Esophagus muscularis mucosa (tissue), 4 donors: Measurements from ENCODE around the gene FLRT1. TPM values are rescaled to one million over a fixed set of nuclear protein-coding genes. Genes with fewer than 3 reads are reported as not detected.

Experiments
- DNase-seq: peaks from one replicate; pipeline ENCODE4 v3.0.0-alpha.2; 2017; ENCODE audit errors: extremely low spot score
- H3K27ac ChIP-seq, 4 donors: fragments of 200-600 bp; sonication (generic); replicated peaks in 1 of 4; 1 replicate in 3 of 4; 2 replicates in 1 of 4; pipeline ENCODE4 v1.5.1; 2016 to 2019; ENCODE audit warnings: mild to moderate bottlenecking in 1 of 4
- H3K27me3 ChIP-seq, 4 donors: fragments of 200-600 bp; sonication (generic); one replicate each; pipeline versions ENCODE4 v1.5.1 to v1.6.0; 2016 to 2019
- H3K36me3 ChIP-seq, 4 donors: fragments of 200-600 bp; sonication (generic); one replicate each; pipeline ENCODE4 v1.5.1; 2016 to 2019
- H3K4me1 ChIP-seq, 4 donors: fragments of 200-600 bp; sonication (generic); one replicate each; pipeline ENCODE4 v1.5.1; 2016 to 2019
- H3K4me3 ChIP-seq, 4 donors: fragments of 200-600 bp; sonication (generic); 1 replicate in 2 of 4; 2 replicates in 2 of 4; pipeline ENCODE4 v1.5.1; 2016 to 2019; ENCODE audit warnings: mild to moderate bottlenecking in 4 of 4, moderate library complexity in 1 of 4
- H3K9me3 ChIP-seq, 4 donors: fragments of 200-600 bp; sonication (generic); 1 replicate in 3 of 4; 2 replicates in 1 of 4; pipeline ENCODE4 v1.5.1; 2016 to 2019
- EP300 ChIP-seq: sonication (generic); formaldehyde crosslinking; IDR thresholded peaks from one replicate; pipeline ENCODE4 v1.6.1; 2017; ENCODE audit warnings: antibody characterized with exemption
- POLR2A ChIP-seq: fragments of 450-650 bp; IDR thresholded peaks from one replicate; pipeline ENCODE4 v1.6.1; 2017; ENCODE audit warnings: antibody characterized with exemption, moderate library complexity, mild to moderate bottlenecking, low read depth
- POLR2AphosphoS5 ChIP-seq, 2 donors: sonication (generic); formaldehyde crosslinking; IDR thresholded peaks; one replicate each; pipeline ENCODE4 v1.6.1; 2017; ENCODE audit warnings: antibody characterized with exemption in 2 of 2
- WGBS: methylation state at CpG from one replicate; pipeline ENCODE4 v1.1.5; 2018; 5-methylcytosine and 5-hydroxymethylcytosine counted together
- intact Hi-C: fragments of 100-400 bp; cut with DNase I; formaldehyde crosslinking; loops from one replicate; pipeline ENCODE4 v1.15.1; 2023
- total RNA-seq, 4 donors: library from RNA; depleted of rRNA; stranded (reverse); fragments of >200 nt; gene quantifications; one replicate each; pipeline versions ENCODE4 v1.1.0 to v1.2.1, GENCODE V29; 2016
- TF ChIP-seq, protein P1 (sequence below), 3 experiments: fragments of 200-600 bp in 2 of 3; fragments of 450-650 bp in 1 of 3; sonication (generic) in 2 of 3; IDR thresholded peaks; one replicate each; pipeline ENCODE4 v1.5.1; 2017 to 2019; ENCODE audit warnings: antibody characterized with exemption in 3 of 3, mild to moderate bottlenecking in 2 of 3, moderate library complexity in 1 of 3

The FLRT1 gene
- total RNA-seq, 4 donors from 2014 or later, result 2.1 to 5.0 (median 3.1) TPM

DNA sequence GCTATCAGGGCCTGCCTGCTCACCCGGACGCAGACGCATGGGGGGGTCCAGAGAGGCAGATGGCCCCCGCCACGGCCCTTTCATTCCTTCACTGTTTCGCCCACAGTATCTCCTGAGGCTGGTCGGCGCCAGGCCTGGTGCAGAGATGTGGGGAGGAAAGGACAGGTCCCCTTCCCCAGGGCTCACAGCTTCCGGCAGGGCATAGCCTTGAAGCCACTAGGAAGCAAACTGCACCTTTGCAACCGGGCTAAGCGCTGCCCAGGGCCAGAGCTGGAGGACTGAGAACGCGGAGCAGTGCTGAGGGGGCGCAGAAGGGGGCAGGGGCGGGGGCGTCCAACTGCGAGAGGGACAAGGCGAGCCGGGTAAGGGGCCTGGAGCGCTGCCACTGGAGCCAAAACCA, 20.2 kb upstream of the FLRT1 start:
- no peak for DNase-seq
- no peaks in the 10 kb centered on the region for H3K9me3 ChIP-seq
- WGBS, result 92% methylated on average over 14 of the region's 20 CpGs
- no peaks in the 10 kb centered on the region for H3K27me3 ChIP-seq
- H3K4me1 ChIP-seq, result peaks cover 0 to 21% (median 0%) of the 10 kb centered on the region in 4 donors
- no peak overlapping the region for H3K27ac ChIP-seq
- TF ChIP-seq POLR2A (no peak), EP300 (no peak), POLR2AphosphoS5 (IDR thresholded peaks at IDR 0.05) (no peak)
- TF ChIP-seq, protein P1, sequence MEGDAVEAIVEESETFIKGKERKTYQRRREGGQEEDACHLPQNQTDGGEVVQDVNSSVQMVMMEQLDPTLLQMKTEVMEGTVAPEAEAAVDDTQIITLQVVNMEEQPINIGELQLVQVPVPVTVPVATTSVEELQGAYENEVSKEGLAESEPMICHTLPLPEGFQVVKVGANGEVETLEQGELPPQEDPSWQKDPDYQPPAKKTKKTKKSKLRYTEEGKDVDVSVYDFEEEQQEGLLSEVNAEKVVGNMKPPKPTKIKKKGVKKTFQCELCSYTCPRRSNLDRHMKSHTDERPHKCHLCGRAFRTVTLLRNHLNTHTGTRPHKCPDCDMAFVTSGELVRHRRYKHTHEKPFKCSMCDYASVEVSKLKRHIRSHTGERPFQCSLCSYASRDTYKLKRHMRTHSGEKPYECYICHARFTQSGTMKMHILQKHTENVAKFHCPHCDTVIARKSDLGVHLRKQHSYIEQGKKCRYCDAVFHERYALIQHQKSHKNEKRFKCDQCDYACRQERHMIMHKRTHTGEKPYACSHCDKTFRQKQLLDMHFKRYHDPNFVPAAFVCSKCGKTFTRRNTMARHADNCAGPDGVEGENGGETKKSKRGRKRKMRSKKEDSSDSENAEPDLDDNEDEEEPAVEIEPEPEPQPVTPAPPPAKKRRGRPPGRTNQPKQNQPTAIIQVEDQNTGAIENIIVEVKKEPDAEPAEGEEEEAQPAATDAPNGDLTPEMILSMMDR (IDR thresholded peaks at IDR 0.05), result no peak
- no peak overlapping the region for H3K4me3 ChIP-seq
- H3K36me3 ChIP-seq, result no peaks in the 10 kb centered on the region
- intact Hi-C loops, result no loop called here

DNA sequence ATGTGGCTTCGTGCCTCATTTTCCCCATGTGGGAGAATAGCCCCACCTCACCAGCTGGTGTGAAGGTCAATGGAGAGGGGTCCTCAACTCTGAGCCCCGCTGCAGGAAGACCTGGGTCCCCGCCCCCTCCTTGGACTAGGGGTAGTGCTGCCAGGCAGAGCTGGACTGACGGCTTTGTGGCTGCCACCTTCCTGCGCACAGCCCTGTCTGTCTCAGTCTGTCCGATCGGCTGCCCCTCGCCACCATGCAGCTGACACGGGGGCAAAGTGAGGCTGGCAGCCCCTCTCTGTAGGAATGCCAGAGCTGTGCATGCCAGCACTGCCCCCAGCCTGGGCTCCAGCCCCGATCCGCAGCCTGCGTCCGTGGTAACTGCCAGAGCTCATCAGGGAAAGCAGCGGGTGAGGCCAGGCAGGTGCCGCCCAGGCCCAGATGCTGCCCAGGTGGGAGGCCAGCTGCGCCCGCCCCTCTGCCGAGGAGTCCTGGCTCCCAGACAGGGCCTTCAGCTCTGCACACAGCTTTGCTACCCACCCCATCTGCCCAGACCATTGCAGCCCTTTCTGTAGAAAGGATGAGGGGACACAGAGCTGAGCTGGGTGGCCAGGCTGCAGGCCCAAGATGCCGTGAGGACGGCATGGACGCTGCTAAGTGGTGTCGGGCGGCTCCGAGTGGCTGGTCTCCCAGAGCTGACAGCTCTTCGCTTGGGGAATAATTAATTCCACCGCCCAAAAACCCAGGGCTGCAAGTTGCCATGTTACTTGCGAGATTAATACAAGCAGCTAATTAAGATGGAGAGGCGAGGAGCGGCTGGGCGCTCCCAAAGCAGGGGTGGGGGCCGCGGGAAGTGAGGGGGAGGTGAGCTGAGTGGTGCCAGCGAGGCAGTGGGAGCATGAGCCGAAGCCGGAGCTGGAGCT, 19.5 kb upstream of the FLRT1 start:
- H3K27me3 ChIP-seq, result no peaks in the 10 kb centered on the region
- no peak for TF ChIP-seq POLR2A
- no peak for TF ChIP-seq EP300
- TF ChIP-seq, protein P1 (IDR thresholded peaks at IDR 0.05), result no peak
- no peak for TF ChIP-seq POLR2AphosphoS5 (IDR thresholded peaks at IDR 0.05)
- no peak overlapping the region for H3K4me3 ChIP-seq
- H3K36me3 ChIP-seq, result no peaks in the 10 kb centered on the region
- intact Hi-C loops, result no loop called here
- no peak for DNase-seq
- H3K4me1 ChIP-seq, result peaks cover 0 to 21% (median 0%) of the 10 kb centered on the region in 4 donors
- H3K27ac ChIP-seq, result no peak overlapping the region
- WGBS, result 93% methylated on average over 28 of the region's 35 CpGs
- no peaks in the 10 kb centered on the region for H3K9me3 ChIP-seq

DNA sequence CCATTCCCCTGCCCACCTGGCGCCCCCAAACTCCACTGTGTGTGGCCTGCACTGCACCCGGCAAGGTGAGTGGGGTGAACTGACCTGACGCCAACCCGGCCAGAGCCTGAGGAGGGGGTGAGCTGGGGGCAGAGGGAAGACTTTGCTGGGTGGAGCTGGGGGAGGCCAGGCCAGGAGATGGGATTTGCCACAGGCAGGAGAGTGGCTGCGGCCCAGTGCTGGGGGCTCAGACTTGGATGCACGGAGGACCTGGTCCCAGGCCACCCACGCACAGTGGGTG, 17.8 kb upstream of the FLRT1 start:
- Histone ChIP-seq H3K4me3 (no peak overlapping the region), H3K36me3 (no peaks in the 10 kb centered on the region), H3K9me3 (no peaks in the 10 kb centered on the region), H3K27ac (no peak overlapping the region), H3K27me3 (no peaks in the 10 kb centered on the region), H3K4me1 (peaks cover 0 to 21% (median 0%) of the 10 kb centered on the region in 4 donors)
- TF ChIP-seq POLR2AphosphoS5 (IDR thresholded peaks at IDR 0.05), result no peak
- TF ChIP-seq EP300, result no peak
- TF ChIP-seq POLR2A, result no peak
- TF ChIP-seq, protein P1 (IDR thresholded peaks at IDR 0.05), result no peak
- intact Hi-C loops, result no loop called here
- DNase-seq, result no peak
- WGBS, result 93% methylated on average over 4 of the region's 7 CpGs

DNA sequence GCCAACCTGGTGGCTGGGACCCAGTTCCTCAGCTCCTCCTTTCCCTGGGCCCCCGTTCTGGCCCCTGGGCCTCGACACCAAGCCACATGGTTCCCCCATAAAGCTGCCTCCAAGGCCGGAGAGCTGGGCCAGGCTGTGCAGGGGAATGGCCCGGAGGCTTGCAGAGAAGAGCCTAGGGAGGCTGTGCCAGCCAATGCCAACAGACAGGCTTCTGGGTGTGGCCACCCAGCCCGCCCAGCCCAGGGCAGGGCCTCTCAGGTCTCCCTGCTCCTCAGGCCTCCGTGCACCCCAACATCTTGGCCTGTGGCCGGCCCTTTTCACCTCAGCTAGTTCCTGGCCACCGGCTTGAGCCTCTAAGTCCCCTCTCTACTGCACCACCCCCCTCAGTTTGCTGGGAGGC, 17.4 kb upstream of the FLRT1 start:
- WGBS, result 96% methylated on average over 5 of the region's 8 CpGs
- H3K4me1 ChIP-seq, result peaks cover 0 to 21% (median 0%) of the 10 kb centered on the region in 4 donors
- H3K36me3 ChIP-seq, result no peaks in the 10 kb centered on the region
- no peak overlapping the region for H3K4me3 ChIP-seq
- H3K9me3 ChIP-seq, result no peaks in the 10 kb centered on the region
- intact Hi-C loops, result no loop called here
- H3K27me3 ChIP-seq, result no peaks in the 10 kb centered on the region
- DNase-seq, result no peak
- no peak overlapping the region for H3K27ac ChIP-seq
- TF ChIP-seq, protein P1 (IDR thresholded peaks at IDR 0.05), result no peak
- TF ChIP-seq POLR2A (no peak), POLR2AphosphoS5 (IDR thresholded peaks at IDR 0.05) (no peak), EP300 (no peak)
